Activated CD4-positive, alpha-beta memory T cell treated with anti-CD3 and anti-CD28 coated beads, Interleukin-2, amount 10 ng/mL, durations not matched to agents 7 days and 5 days (primary cell): ENCODE data around the gene PCDHGA7. TPM values are rescaled to one million over a fixed set of nuclear protein-coding genes. Genes with fewer than 3 reads are reported as not detected.

Source experiments
- CTCF ChIA-PET: fragments of 350-600 bp; sonication (Branson Sonifier 250); formaldehyde crosslinking; loops from one replicate; lab custom pipeline; 2021; ENCODE audit warnings: antibody characterized with exemption, inconsistent platforms; lab: Charles Lee
- POLR2A ChIA-PET: fragments of 350-600 bp; sonication (Branson Sonifier 250); formaldehyde crosslinking; loops from one replicate; lab custom pipeline; 2021; ENCODE audit warnings: antibody characterized with exemption; lab: Charles Lee
- DNase-seq: peaks from one replicate; pipeline ENCODE4 v3.0.0-alpha.2; 2020
- H3K27ac Mint-ChIP-seq: one replicate; pipeline ENCODE4 v1.8.0; 2021; ENCODE audit warnings: mild to moderate bottlenecking, mixed read lengths
- H3K27me3 Mint-ChIP-seq: one replicate; pipeline ENCODE4 v1.8.0; 2021; ENCODE audit warnings: mixed read lengths
- H3K36me3 Mint-ChIP-seq: one replicate; pipeline ENCODE4 v1.8.0; 2021; ENCODE audit warnings: low read depth, mixed read lengths
- H3K4me1 Mint-ChIP-seq: one replicate; pipeline ENCODE4 v1.8.0; 2021; ENCODE audit warnings: mixed read lengths
- H3K4me3 Mint-ChIP-seq: one replicate; pipeline ENCODE4 v1.8.0; 2021; ENCODE audit warnings: mild to moderate bottlenecking, mixed read lengths
- H3K9me3 Mint-ChIP-seq: one replicate; pipeline ENCODE4 v1.8.0; 2021; ENCODE audit warnings: mixed read lengths
- total RNA-seq, 2 experiments: library from RNA; stranded (reverse); gene quantifications; one replicate each; pipeline ENCODE4 v1.2.3, GENCODE V29; 2021

The PCDHGA7 gene
- total RNA-seq, 2 experiments from 2014 or later = 0.08 TPM; not detected in 1

DNA sequence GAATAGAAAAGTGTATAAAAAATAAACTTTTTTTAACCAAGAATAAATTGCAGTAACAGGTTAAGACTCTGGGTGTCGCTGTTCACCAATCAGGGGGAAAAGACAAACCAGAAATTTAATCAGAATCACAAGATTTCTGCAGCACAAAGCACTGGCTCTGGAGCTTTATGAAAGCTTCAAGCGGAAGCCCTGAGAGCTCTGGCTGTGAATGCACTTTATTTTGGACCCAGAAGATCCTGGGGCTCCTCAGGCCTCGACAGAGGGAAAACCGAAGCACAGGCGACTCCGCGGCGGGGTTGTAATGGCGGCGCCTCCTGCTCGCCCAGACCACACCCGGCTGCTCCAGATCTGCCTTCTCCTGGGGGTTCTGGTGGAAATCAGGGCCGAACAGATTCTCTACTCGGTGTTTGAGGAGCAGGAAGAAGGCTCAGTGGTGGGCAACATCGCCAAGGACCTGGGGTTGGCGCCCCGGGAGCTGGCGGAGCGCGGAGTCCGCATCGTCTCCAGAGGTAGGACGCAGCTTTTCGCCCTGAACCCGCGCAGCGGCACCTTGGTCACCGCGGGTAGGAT, 27.6 kb upstream of the PCDHGA7 start, which contains the start of gene PCDHGA4:
Gene PCDHGA4, plus strand, starts transcription at position 122 of the 570 bp plus-strand sequence. Its CDS starts 87 bp downstream, at position 209.
- H3K36me3 Mint-ChIP-seq = peaks cover 8% of the 10 kb centered on the region
- H3K27ac Mint-ChIP-seq = no peak within 1 kb of the TSS
- ChIA-PET CTCF (interaction anchor here (0.6 to 1.8 kb wide), 5 partner anchors 29 to 66 kb away, joined by 3 to 6 read pairs (median 3); partner anchors contain the start of genes PCDHGA11 and TAF7), POLR2A (interaction anchor here (0.7 kb wide), 1 partner anchor 8 kb away, joined by 3 read pairs; no protein-coding TSS in a partner anchor)
- H3K4me1 Mint-ChIP-seq = peaks cover 4% of the 10 kb centered on the region
- H3K9me3 Mint-ChIP-seq = peaks cover 11% of the 10 kb centered on the region
- no peak within 1 kb of the TSS for H3K4me3 Mint-ChIP-seq
- H3K27me3 Mint-ChIP-seq = peaks cover 21% of the 10 kb centered on the region
- no peak for DNase-seq

DNA sequence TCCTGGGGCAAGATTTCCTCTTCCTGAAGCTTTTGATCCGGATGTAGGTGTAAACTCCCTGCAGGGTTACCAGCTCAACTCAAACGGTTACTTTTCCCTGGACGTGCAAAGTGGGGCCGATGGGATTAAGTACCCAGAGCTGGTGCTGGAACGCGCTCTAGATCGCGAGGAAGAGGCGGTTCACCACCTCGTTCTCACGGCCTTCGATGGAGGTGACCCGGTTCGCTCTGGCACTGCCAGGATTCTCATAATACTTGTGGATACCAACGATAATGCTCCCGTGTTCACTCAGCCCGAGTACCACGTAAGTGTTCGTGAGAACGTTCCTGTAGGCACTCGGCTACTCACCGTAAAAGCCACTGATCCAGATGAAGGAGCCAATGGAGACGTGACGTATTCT, 26.9 kb upstream of the PCDHGA7 start:
- POLR2A ChIA-PET = interaction anchor here (0.7 kb wide), 1 partner anchor 9 kb away, joined by 3 read pairs; no protein-coding TSS in a partner anchor
- peaks cover 2% of the 10 kb centered on the region for H3K4me1 Mint-ChIP-seq
- H3K36me3 Mint-ChIP-seq = peaks cover 8% of the 10 kb centered on the region
- peaks cover 11% of the 10 kb centered on the region for H3K9me3 Mint-ChIP-seq
- H3K4me3 Mint-ChIP-seq = no peak overlapping the region
- CTCF ChIA-PET = interaction anchor here (0.6 to 1.5 kb wide), 4 partner anchors 30 to 65 kb away, joined by 3 to 4 read pairs (median 3); partner anchors contain the start of gene PCDHGA11
- H3K27me3 Mint-ChIP-seq = peaks cover 23% of the 10 kb centered on the region
- DNase-seq = no peak
- H3K27ac Mint-ChIP-seq = no peak overlapping the region

DNA sequence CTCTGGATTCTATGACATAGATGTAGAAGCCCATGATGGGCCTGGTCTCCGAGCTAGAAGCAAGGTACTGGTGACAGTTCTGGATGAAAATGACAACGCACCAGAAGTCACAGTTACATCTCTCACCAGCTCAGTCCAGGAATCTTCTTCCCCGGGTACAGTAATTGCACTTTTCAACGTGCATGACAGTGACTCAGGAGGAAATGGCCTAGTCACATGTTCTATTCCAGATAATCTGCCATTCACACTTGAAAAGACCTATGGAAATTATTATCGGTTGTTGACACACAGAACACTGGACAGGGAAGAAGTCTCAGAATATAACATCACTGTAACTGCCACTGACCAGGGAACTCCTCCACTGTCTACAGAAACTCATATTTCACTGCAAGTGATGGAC, 26.4 kb upstream of the PCDHGA7 start:
- no peak overlapping the region for H3K27ac Mint-ChIP-seq
- H3K9me3 Mint-ChIP-seq = peaks cover 16% of the 10 kb centered on the region
- peaks cover 9% of the 10 kb centered on the region for H3K36me3 Mint-ChIP-seq
- CTCF ChIA-PET = interaction anchor here (0.8 kb wide), 1 partner anchor 41 kb away, joined by 3 read pairs; no protein-coding TSS in a partner anchor
- H3K27me3 Mint-ChIP-seq = peaks cover 28% of the 10 kb centered on the region
- H3K4me1 Mint-ChIP-seq = peaks cover 2% of the 10 kb centered on the region
- no peak for DNase-seq
- H3K4me3 Mint-ChIP-seq = no peak overlapping the region
- POLR2A ChIA-PET = no interaction called here

- CTCF ChIA-PET = no interaction called here
- H3K4me1 Mint-ChIP-seq = peaks cover 2% of the 10 kb centered on the region
- H3K27ac Mint-ChIP-seq = no peak overlapping the region
- DNase-seq = no peak
- peaks cover 18% of the 10 kb centered on the region for H3K9me3 Mint-ChIP-seq
- H3K27me3 Mint-ChIP-seq = peaks cover 32% of the 10 kb centered on the region
- peaks cover 9% of the 10 kb centered on the region for H3K36me3 Mint-ChIP-seq
- H3K4me3 Mint-ChIP-seq = no peak overlapping the region
- POLR2A ChIA-PET = no interaction called here
Measured at GRCh38 chr5:141356950-141357349, 25.6 kb upstream of the PCDHGA7 start.

- DNase-seq = no peak
- ChIA-PET POLR2A (no interaction called here), CTCF (interaction anchor here (1.0 kb wide), 1 partner anchor 39 kb away, joined by 4 read pairs; the partner anchor contains the start of gene TAF7)
- Mint-ChIP-seq H3K9me3 (peaks cover 20% of the 10 kb centered on the region), H3K4me1 (peaks cover 2% of the 10 kb centered on the region), H3K27ac (peak within 1 kb of the TSS; percentile 36), H3K36me3 (peaks cover 10% of the 10 kb centered on the region), H3K27me3 (peaks cover 53% of the 10 kb centered on the region), H3K4me3 (peak within 1 kb of the TSS; percentile 68)
Measured at GRCh38 chr5:141359790-141360426, 22.6 kb upstream of the PCDHGA7 start, which contains the start of gene PCDHGB2. Gene PCDHGB2, plus strand, starts transcription at chr5:141359994. Its CDS starts 142 bp downstream, at chr5:141360136.

GRCh38 chr5:141360685-141361084, 21.9 kb upstream of the PCDHGA7 start:
- H3K4me3 Mint-ChIP-seq = no peak overlapping the region
- DNase-seq = no peak
- H3K36me3 Mint-ChIP-seq = peaks cover 13% of the 10 kb centered on the region
- peaks cover 26% of the 10 kb centered on the region for H3K9me3 Mint-ChIP-seq
- H3K27me3 Mint-ChIP-seq = peaks cover 61% of the 10 kb centered on the region
- ChIA-PET POLR2A (no interaction called here), CTCF (no interaction called here)
- peaks cover 2% of the 10 kb centered on the region for H3K4me1 Mint-ChIP-seq
- no peak overlapping the region for H3K27ac Mint-ChIP-seq

DNA sequence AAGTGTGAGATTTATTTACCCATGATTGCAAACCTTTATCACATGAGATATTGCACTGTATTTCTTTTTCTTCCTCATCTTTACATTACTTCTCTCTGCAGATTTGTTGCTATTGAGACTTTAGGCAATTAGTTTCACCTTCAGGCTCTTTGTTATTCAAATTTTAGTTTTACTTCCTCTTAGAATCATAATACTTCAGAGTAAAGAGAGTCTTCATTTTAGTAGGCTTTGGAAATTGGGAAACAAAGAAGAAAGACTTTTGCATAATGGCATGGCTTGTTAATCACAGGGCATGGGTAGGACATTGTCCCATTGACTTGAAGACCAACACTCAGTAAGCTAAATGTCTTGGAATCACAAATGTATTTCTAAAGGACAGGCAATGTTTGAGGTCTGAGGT, 19.8 kb upstream of the PCDHGA7 start:
- Mint-ChIP-seq H3K36me3 (peaks cover 18% of the 10 kb centered on the region), H3K27me3 (peaks cover 60% of the 10 kb centered on the region), H3K4me3 (no peak overlapping the region), H3K27ac (no peak overlapping the region), H3K9me3 (peaks cover 24% of the 10 kb centered on the region), H3K4me1 (peaks cover 2% of the 10 kb centered on the region)
- no peak for DNase-seq
- ChIA-PET CTCF (no interaction called here), POLR2A (no interaction called here)

DNA sequence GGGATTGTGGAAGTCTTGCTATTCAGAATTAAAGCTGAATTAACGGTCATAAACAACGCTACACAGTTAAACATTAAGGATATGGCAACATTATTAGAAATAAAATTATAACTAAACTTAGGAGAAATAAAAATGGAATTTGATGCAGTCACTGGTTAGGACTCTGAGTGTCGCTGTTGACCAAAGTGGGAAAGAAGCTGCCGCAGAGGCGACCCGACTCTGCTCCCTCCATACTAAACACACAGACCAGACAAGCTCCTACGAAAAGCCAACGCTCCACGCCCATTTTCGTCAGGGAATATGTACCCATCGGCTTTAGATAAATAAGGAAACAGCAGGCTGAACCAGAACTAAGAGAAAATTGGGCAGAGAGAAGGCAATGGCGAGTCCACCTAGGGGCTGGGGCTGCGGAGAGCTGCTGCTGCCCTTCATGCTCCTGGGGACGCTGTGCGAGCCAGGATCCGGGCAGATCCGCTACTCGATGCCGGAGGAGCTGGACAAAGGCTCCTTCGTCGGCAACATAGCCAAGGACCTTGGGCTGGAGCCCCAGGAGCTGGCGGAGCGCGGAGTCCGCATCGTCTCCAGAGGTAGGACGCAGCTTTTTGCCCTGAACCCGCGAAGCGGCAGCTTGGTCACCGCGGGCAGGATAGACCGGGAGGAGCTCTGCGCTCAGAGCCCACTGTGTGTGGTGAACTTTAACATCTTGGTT, 18.4 kb upstream of the PCDHGA7 start, which contains the start of gene PCDHGA5:
Gene PCDHGA5, plus strand, starts transcription at position 211 of the 709 bp plus-strand sequence. Its CDS starts 169 bp downstream, at position 380.
- Mint-ChIP-seq H3K27me3 (peaks cover 59% of the 10 kb centered on the region), H3K9me3 (peaks cover 24% of the 10 kb centered on the region), H3K36me3 (peaks cover 18% of the 10 kb centered on the region), H3K4me1 (peaks cover 2% of the 10 kb centered on the region), H3K27ac (no peak within 1 kb of the TSS), H3K4me3 (no peak within 1 kb of the TSS)
- ChIA-PET CTCF (interaction anchor here (1.3 kb wide), 1 partner anchor 49 kb away, joined by 3 read pairs; the partner anchor contains the start of gene PCDHGA10), POLR2A (no interaction called here)
- DNase-seq = no peak

DNA sequence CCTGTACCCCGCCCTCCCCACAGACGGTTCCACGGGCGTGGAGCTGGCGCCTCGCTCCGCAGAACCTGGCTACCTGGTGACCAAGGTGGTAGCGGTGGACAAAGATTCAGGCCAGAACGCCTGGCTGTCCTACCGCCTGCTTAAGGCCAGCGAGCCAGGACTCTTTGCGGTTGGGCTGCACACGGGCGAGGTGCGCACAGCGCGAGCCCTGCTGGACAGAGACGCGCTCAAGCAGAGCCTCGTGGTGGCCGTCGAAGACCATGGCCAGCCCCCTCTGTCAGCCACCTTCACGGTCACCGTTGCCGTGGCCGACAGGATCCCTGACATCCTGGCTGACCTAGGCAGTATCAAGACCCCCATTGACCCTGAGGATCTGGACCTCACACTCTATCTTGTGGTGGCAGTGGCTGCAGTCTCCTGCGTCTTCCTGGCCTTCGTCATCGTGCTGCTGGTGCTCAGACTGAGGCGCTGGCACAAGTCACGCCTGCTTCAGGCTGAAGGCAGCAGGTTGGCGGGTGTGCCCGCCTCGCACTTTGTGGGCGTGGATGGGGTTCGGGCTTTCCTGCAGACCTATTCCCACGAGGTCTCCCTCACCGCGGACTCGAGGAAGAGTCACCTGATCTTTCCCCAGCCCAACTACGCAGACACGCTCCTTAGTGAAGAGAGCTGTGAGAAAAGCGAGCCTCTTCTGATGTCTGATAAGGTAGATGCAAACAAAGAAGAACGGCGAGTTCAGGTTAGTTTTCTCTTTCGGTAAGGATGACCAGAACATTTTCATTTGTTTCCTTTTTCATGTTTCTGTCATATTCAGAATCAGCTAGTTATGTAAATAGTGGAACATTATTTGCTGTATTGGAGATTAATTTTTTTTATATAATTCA, 16.3 kb upstream of the PCDHGA7 start:
- ChIA-PET POLR2A (no interaction called here), CTCF (interaction anchor here (0.9 to 1.2 kb wide), 2 partner anchors 16 to 147 kb away, joined by 3 to 4 read pairs; partner anchors contain the start of gene PCDHGA7)
- Mint-ChIP-seq H3K27ac (no peak overlapping the region), H3K4me1 (no peaks in the 10 kb centered on the region), H3K9me3 (peaks cover 16% of the 10 kb centered on the region), H3K27me3 (peaks cover 61% of the 10 kb centered on the region), H3K4me3 (no peak overlapping the region), H3K36me3 (peaks cover 11% of the 10 kb centered on the region)
- no peak for DNase-seq

GRCh38 chr5:141369994-141370848, 12.3 kb upstream of the PCDHGA7 start, which contains the start of gene PCDHGB3:
Gene PCDHGB3, plus strand, starts transcription at chr5:141370242. Its CDS starts 153 bp downstream, at chr5:141370395.
- Mint-ChIP-seq H3K4me1 (no peaks in the 10 kb centered on the region), H3K9me3 (peaks cover 17% of the 10 kb centered on the region), H3K4me3 (peak within 1 kb of the TSS; percentile 46), H3K27ac (no peak within 1 kb of the TSS), H3K27me3 (peaks cover 39% of the 10 kb centered on the region), H3K36me3 (peaks cover 14% of the 10 kb centered on the region)
- ChIA-PET CTCF (interaction anchor here (0.6 to 2.5 kb wide), 17 partner anchors 12 to 194 kb away, joined by 3 to 13 read pairs (median 4); partner anchors contain the start of genes PCDHGA1, PCDHGA10, PCDHGA11 and PCDHGA9), POLR2A (interaction anchor here (1.6 kb wide), 1 partner anchor 50 kb away, joined by 8 read pairs; the partner anchor contains the start of gene TAF7)
- DNase-seq = peak; percentile 33
